C4-2B (cell line): ENCODE data around the gene THSD8.

ENCODE experiments used
- CTCF ChIP-seq: fragments of 450-650 bp; conservative IDR thresholded peaks from 2 replicates; pipeline ENCODE4 v1.5.1; 2017; ENCODE audit warnings: mild to moderate bottlenecking
- ZFX ChIP-seq: fragments of 450-650 bp; IDR thresholded peaks from 2 replicates; pipeline ENCODE4 v1.6.1; 2017

- TF ChIP-seq CTCF (no peak), ZFX (no peak)
Observed at GRCh38 chr19:12797141-12797587, 4.7 kb upstream of the THSD8 start.
